ENCODE data around the gene GZF1.
A peak's percentile ranks its signal among the peaks of the same experiment; 100 is the strongest.

DNA sequence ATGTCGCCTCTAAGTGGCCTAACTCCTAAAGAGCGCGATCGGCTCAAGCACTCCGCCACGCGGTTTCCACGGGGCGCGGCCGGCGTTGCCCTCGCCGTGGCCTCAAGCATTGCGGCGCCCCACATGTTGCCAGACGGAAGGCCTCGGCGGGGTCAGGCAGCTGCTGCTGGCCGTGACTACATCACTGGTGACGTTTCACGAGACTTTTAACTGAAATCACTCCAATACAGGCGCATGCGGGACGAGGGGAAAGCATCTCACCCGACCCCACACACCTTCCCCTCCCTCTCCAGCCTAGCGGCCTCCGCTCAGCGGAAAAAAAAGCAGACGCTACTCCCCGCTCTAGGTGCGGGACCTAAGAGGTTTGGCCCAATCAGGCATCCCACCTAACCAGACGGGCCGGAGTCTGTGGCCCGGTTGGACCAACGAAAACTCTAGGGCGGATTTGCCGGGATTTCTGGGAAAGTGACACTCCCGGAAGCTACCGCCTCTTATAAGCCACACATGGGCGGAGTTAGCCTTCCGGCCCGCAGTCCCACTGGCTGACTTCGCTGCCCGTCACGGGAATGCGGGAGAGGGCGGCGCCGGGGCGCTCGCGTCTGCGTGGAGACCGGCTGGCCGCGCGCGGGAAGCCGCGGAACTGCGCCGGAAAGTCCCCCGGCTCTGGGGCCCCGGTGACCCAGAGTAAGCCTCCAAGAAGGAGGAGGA, 11.6 kb upstream of the GZF1 start, which contains the start of gene NXT1:
- TF ChIP-seq POLR2AphosphoS5 (IDR thresholded peaks at IDR 0.05; ENCODE audit: low read depth, low read length): no peak
- TF ChIP-seq POLR2A (IDR thresholded peaks at IDR 0.05; ENCODE audit: low read depth, low read length): peak; percentile 76
- no peak for TF ChIP-seq POU2F2 (IDR thresholded peaks at IDR 0.05; ENCODE audit: low read depth, low read length)
